DND-41 (cell line): ENCODE results near the gene NCAPD2.

Experiments
- ATAC-seq: fragments of 200-7000 bp; cut with Tn5 transposase; 3 replicates; pipeline ENCODE4 v1.9.1; 2021; ENCODE audit warnings: low read depth; ENCODE audit not compliant: insufficient read depth
- DNase-seq: peaks from one replicate; pipeline ENCODE4 v3.0.0-alpha.2; 2020
- H2AFZ ChIP-seq: 2 replicates; pipeline ENCODE4 v1.6.0; 2012; ENCODE audit warnings: low read depth, low read length
- H3K27ac ChIP-seq: 2 replicates; pipeline ENCODE4 v1.5.1; 2012; ENCODE audit warnings: low read length, inconsistent platforms
- H3K27me3 ChIP-seq: fragments of 200-600 bp; sonication (generic); 2 replicates; pipeline ENCODE4 v1.6.0; 2012; ENCODE audit warnings: low read length, mild to moderate bottlenecking, inconsistent platforms; ENCODE audit not compliant: insufficient read depth, poor library complexity
- H3K36me3 ChIP-seq: 2 replicates; pipeline ENCODE4 v1.5.1; 2012; ENCODE audit warnings: low read length, inconsistent platforms; ENCODE audit not compliant: insufficient read depth
- H3K4me1 ChIP-seq: 2 replicates; pipeline ENCODE4 v1.5.1; 2012; ENCODE audit warnings: mild to moderate bottlenecking, low read length; ENCODE audit not compliant: insufficient read depth
- H3K4me2 ChIP-seq: 2 replicates; pipeline ENCODE4 v1.6.0; 2012; ENCODE audit warnings: mild to moderate bottlenecking, moderate library complexity, low read length, inconsistent platforms; ENCODE audit not compliant: insufficient read depth
- H3K4me3 ChIP-seq, 2 experiments: fragments of 200-600 bp in 1 of 2; shearing (Covaris generic) in 1 of 2; 2 replicates each; pipeline ENCODE4 v1.5.1; 2012 to 2016; ENCODE audit warnings: inconsistent platforms in 2 of 2, low read length in 2 of 2, mild to moderate bottlenecking in 2 of 2, low read depth in 1 of 2, moderate library complexity in 1 of 2
- H3K79me2 ChIP-seq: 2 replicates; pipeline ENCODE4 v1.6.0; 2012; ENCODE audit warnings: low read length, inconsistent platforms; ENCODE audit not compliant: insufficient read depth
- H3K9ac ChIP-seq: 2 replicates; pipeline ENCODE4 v1.6.0; 2012; ENCODE audit warnings: low read depth, mild to moderate bottlenecking, inconsistent platforms, low read length, moderate library complexity
- H3K9me3 ChIP-seq: 2 replicates; pipeline ENCODE4 v1.5.1; 2012; ENCODE audit warnings: low read length, moderate library complexity, mild to moderate bottlenecking, inconsistent platforms; ENCODE audit not compliant: insufficient read depth, severe bottlenecking
- H4K20me1 ChIP-seq: 2 replicates; pipeline ENCODE4 v1.6.0; 2012; ENCODE audit warnings: low read length; ENCODE audit not compliant: insufficient read depth
- EZH2 ChIP-seq: IDR thresholded peaks from 3 replicates; pipeline ENCODE4 v1.6.1; 2012; ENCODE audit warnings: borderline replicate concordance, low read depth, mild to moderate bottlenecking, moderate library complexity, low read length, inconsistent platforms; ENCODE audit not compliant: severe bottlenecking
- TF ChIP-seq, protein P1 (sequence below): IDR thresholded peaks from 2 replicates; pipeline ENCODE4 v1.5.1; 2012; ENCODE audit warnings: borderline replicate concordance, low read length, moderate library complexity, mild to moderate bottlenecking; ENCODE audit not compliant: poor library complexity, severe bottlenecking; ENCODE audit errors: extremely low read depth

Gene NCAPD2

DNA sequence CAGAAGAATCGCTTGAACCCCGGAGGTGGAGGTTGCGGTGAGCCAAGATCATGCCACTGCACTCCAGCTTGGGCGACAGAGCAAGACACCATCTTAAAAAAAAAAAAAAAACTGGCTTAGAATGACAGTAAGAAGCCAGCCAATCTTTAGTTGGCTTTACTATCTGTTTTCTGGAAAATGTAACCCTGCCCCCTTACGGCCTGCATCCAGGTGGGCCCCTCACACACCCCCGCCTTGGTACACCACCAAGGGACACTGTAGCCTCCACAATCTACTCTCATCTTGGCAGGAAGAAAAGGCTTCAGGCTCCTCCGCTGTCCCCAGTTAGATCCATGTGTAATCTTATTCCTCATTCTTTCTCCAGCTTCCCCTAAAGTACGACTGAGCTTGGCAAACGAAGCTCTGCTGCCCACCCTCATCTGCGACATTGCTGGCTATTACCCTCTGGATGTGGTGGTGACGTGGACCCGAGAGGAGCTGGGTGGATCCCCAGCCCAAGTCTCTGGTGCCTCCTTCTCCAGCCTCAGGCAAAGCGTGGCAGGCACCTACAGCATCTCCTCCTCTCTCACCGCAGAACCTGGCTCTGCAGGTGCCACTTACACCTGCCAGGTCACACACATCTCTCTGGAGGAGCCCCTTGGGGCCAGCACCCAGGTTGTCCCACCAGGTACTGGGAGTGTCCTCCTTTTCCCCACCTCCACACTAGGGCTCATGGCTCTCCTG is 35.5 kb upstream of the NCAPD2 start:
- Histone ChIP-seq H3K4me1 (peaks cover 40% of the 10 kb centered on the region), H3K4me3 (no peak overlapping the region), H2AFZ (no peak overlapping the region), H3K79me2 (peaks cover 7% of the 10 kb centered on the region; the same call in 1 of the 2 replicates), H3K4me2 (no peak overlapping the region), H3K27me3 (no peaks in the 10 kb centered on the region), H3K27ac (no peak overlapping the region), H3K9me3 (no peaks in the 10 kb centered on the region), H3K36me3 (peaks cover 76% of the 10 kb centered on the region), H4K20me1 (no peaks in the 10 kb centered on the region), H3K9ac (no peak overlapping the region)
- TF ChIP-seq EZH2, result no peak
- TF ChIP-seq, protein P1, sequence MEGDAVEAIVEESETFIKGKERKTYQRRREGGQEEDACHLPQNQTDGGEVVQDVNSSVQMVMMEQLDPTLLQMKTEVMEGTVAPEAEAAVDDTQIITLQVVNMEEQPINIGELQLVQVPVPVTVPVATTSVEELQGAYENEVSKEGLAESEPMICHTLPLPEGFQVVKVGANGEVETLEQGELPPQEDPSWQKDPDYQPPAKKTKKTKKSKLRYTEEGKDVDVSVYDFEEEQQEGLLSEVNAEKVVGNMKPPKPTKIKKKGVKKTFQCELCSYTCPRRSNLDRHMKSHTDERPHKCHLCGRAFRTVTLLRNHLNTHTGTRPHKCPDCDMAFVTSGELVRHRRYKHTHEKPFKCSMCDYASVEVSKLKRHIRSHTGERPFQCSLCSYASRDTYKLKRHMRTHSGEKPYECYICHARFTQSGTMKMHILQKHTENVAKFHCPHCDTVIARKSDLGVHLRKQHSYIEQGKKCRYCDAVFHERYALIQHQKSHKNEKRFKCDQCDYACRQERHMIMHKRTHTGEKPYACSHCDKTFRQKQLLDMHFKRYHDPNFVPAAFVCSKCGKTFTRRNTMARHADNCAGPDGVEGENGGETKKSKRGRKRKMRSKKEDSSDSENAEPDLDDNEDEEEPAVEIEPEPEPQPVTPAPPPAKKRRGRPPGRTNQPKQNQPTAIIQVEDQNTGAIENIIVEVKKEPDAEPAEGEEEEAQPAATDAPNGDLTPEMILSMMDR, result no peak
- no peak for ATAC-seq
- DNase-seq, result no peak

DNA sequence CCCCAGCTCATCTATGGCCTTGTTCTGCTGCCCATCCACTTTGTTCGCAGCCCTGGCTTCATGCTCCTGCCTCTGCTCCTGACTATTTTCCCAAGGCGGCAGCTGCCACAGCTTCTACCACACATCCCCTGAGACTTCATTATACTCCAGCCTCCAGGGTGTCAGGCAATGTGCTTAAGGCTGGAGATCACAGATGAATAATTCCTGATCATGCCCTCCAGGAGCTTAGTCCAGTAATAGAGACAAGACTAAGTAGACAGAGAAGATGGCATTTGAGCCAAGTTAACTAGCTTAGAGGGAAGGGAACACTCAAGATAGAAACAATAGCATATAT is 34.9 kb upstream of the NCAPD2 start:
- ATAC-seq (no peak), DNase-seq (no peak)

DNA sequence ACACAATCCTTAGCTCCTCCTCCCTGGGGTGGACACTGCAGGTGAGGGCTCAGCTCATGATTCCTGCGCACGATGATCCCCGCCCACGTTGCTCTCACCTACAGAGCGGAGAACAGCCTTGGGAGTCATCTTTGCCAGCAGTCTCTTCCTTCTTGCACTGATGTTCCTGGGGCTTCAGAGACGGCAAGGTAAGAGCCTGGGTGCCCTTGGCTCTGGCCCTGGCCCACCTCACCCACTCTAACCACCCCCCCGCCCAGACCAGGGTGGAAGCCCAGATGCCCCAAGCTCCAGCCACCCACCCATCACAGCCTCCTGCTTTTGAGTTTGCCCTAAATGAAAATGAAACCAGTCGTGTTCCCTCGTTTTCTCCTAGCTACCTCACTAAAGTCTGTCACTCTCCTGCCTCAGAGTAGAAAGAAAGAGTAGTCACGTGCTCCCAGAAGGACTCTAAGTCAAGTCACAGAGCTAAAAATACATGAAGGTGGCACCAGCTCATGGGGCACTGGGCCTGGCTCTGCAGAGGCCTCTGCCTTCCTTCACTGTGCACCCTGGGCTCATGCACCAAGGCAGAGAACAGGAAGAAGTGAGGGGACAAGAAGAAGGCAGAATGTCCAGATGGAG is 33.0 kb upstream of the NCAPD2 start:
- peaks cover 52% of the 10 kb centered on the region for H3K4me1 ChIP-seq

More for the DNA sequence above, 34.9 kb upstream of the NCAPD2 start:
- H3K4me2 ChIP-seq, result no peak overlapping the region
- no peaks in the 10 kb centered on the region for H3K27me3 ChIP-seq
- peaks cover 42% of the 10 kb centered on the region for H3K4me1 ChIP-seq
- H4K20me1 ChIP-seq, result no peaks in the 10 kb centered on the region
- TF ChIP-seq EZH2, result no peak
- TF ChIP-seq, protein P1, result no peak
- no peak overlapping the region for H3K9ac ChIP-seq
- peaks cover 76% of the 10 kb centered on the region for H3K36me3 ChIP-seq
- H3K4me3 ChIP-seq, result no peak overlapping the region
- no peak overlapping the region for H3K27ac ChIP-seq
- H2AFZ ChIP-seq, result no peak overlapping the region
- no peaks in the 10 kb centered on the region for H3K9me3 ChIP-seq
- H3K79me2 ChIP-seq, result peaks cover 8% of the 10 kb centered on the region

More for the DNA sequence above, 33.0 kb upstream of the NCAPD2 start:
- Histone ChIP-seq H3K27ac (peak overlapping the region; percentile 96), H3K36me3 (peaks cover 78% of the 10 kb centered on the region), H3K9ac (peak overlapping the region; percentile 54), H3K27me3 (no peaks in the 10 kb centered on the region), H3K4me2 (peak overlapping the region; percentile 58), H3K79me2 (peaks cover 19% of the 10 kb centered on the region), H3K4me3 (peak overlapping the region in 1 of 2 experiments; percentile 44; a peak in 1 of 4 replicates), H3K9me3 (no peaks in the 10 kb centered on the region), H2AFZ (peak overlapping the region; percentile 62; the same call in 1 of the 2 replicates), H4K20me1 (no peaks in the 10 kb centered on the region)
- peak; percentile 6; the same call in 2 of the 3 replicates for ATAC-seq
- TF ChIP-seq, protein P1, result no peak
- TF ChIP-seq EZH2, result no peak
- DNase-seq, result peak; percentile 39
